OCI-LY3 (cell line): ENCODE data around the gene KTN1.

Experiments
- CTCF ChIP-seq: fragments of 200-600, 300-600 bp; sonication (generic); IDR thresholded peaks from 2 replicates; pipeline ENCODE4 v1.5.1; 2014; ENCODE audit warnings: antibody characterized with exemption, low read length, low read depth
- EZH2phosphoT487 ChIP-seq: fragments of 200-600 bp; shearing (Covaris generic); IDR thresholded peaks from 2 replicates; pipeline ENCODE4 v1.6.1; 2018; ENCODE audit warnings: antibody characterized with exemption, mixed run types, low read depth

GRCh38 chr14:55578511-55578910 lies 1.5 kb upstream of the KTN1 start:
- TF ChIP-seq CTCF, result peak; percentile 10; the same call in 1 of the 2 replicates
- TF ChIP-seq EZH2phosphoT487, result no peak
